NCI-H1048 (cell line): ENCODE results near the gene HOXD8.

Source experiments
- DNase-seq: peaks from one replicate; lab custom pipeline; 2025; lab: John Stamatoyannopoulos, UW

Gene HOXD8

GRCh38 chr2:176103742-176104315 is 25.7 kb upstream of the HOXD8 start:
- no peak for DNase-seq

GRCh38 chr2:176104316-176105077 is 25.0 kb upstream of the HOXD8 start:
- no peak for DNase-seq

GRCh38 chr2:176105078-176105729 is 24.3 kb upstream of the HOXD8 start:
- no peak for DNase-seq

GRCh38 chr2:176105730-176106580 is 23.6 kb upstream of the HOXD8 start:
- no peak for DNase-seq

- DNase-seq: peak; percentile 59
These were observed 22.6 kb upstream of the HOXD8 start, which contains the start of gene HOXD11 for GRCh38 chr2:176106581-176107539. TSS of gene HOXD11 (plus strand) at chr2:176107280. CDS start at chr2:176107356, 76 bp downstream.

GRCh38 chr2:176107731-176108181 is 21.7 kb upstream of the HOXD8 start:
- no peak for DNase-seq

- DNase-seq: no peak
These were observed 20.2 kb upstream of the HOXD8 start for GRCh38 chr2:176109192-176109901.

GRCh38 chr2:176109946-176110345 is 19.6 kb upstream of the HOXD8 start:
- DNase-seq: no peak

GRCh38 chr2:176110415-176111308 is 18.8 kb upstream of the HOXD8 start:
- DNase-seq: no peak

- DNase-seq: no peak
These were observed 18.2 kb upstream of the HOXD8 start for GRCh38 chr2:176111309-176111663.

GRCh38 chr2:176111846-176112374 is 17.6 kb upstream of the HOXD8 start:
- DNase-seq: no peak

- no peak for DNase-seq
These were observed 16.9 kb upstream of the HOXD8 start for GRCh38 chr2:176112375-176113302.

GRCh38 chr2:176114120-176114929 is 15.2 kb upstream of the HOXD8 start:
- DNase-seq: no peak

GRCh38 chr2:176114930-176115625 is 14.4 kb upstream of the HOXD8 start:
- no peak for DNase-seq

- no peak for DNase-seq
These were observed 13.4 kb upstream of the HOXD8 start, which contains the start of gene HOXD10 for GRCh38 chr2:176115883-176116813. TSS of gene HOXD10 (plus strand) at chr2:176116778. CDS start at chr2:176116834, 56 bp downstream.
